Fibroblast of mammary gland (primary cell): ENCODE measurements around the gene FAM43B.

Experiments used
- DNase-seq: peaks from one replicate; pipeline ENCODE4 v3.0.0-alpha.2; 2010; ENCODE audit warnings: low read depth
- H3K4me3 ChIP-seq: 2 replicates; pipeline ENCODE4 v1.5.1; 2011; ENCODE audit warnings: low read depth, mild to moderate bottlenecking, low read length, moderate library complexity; ENCODE audit not compliant: control insufficient read depth
- CTCF ChIP-seq: conservative IDR thresholded peaks from 2 replicates; pipeline ENCODE4 v1.5.1; 2011; ENCODE audit warnings: low read depth, low read length, inconsistent platforms; ENCODE audit not compliant: control insufficient read depth, insufficient read depth

Gene FAM43B

GRCh38 chr1:20590306-20590777 lies 38.0 kb downstream of the FAM43B start:
- H3K4me3 ChIP-seq, result peak overlapping the region; percentile 35
- TF ChIP-seq CTCF, result no peak
- DNase-seq, result peak; percentile 87

- no peak for DNase-seq
- TF ChIP-seq CTCF, result no peak
- H3K4me3 ChIP-seq, result no peak overlapping the region
These were observed 41.4 kb downstream of the FAM43B start for GRCh38 chr1:20593756-20594155.

- no peak overlapping the region for H3K4me3 ChIP-seq
- TF ChIP-seq CTCF, result no peak
- no peak for DNase-seq
These were observed 42.4 kb downstream of the FAM43B start for GRCh38 chr1:20594746-20595145.

- no peak for TF ChIP-seq CTCF
- DNase-seq, result no peak
These were observed 43.7 kb downstream of the FAM43B start for GRCh38 chr1:20596106-20596505.

GRCh38 chr1:20597650-20598049 lies 45.3 kb downstream of the FAM43B start:
- no peak overlapping the region for H3K4me3 ChIP-seq
- no peak for TF ChIP-seq CTCF
- no peak for DNase-seq

More at GRCh38 chr1:20596106-20596505, 43.7 kb downstream of the FAM43B start:
- no peak overlapping the region for H3K4me3 ChIP-seq

GRCh38 chr1:20600156-20600555 lies 47.8 kb downstream of the FAM43B start:
- DNase-seq, result no peak
- H3K4me3 ChIP-seq, result no peak overlapping the region
- no peak for TF ChIP-seq CTCF
